GM13977 (cell line): ENCODE measurements around the gene WDFY4.

ENCODE experiments used
- DNase-seq: peaks from one replicate; pipeline ENCODE4 v3.0.0; 2012; ENCODE audit warnings: low spot score
- CTCF ChIP-seq: IDR thresholded peaks from 2 replicates; pipeline ENCODE4 v1.5.1; 2012; ENCODE audit warnings: mild to moderate bottlenecking, control low read depth; ENCODE audit not compliant: insufficient read depth; ENCODE audit errors: extremely low read depth, missing control alignments
- in situ Hi-C: fragments of 300-500 bp; cut with MboI; formaldehyde crosslinking; loops from one replicate; pipeline ENCODE4 v1.12.0; 2022; ENCODE audit warnings: low sequenced_read_pairs, low pct_unique_long_range_greater_than_20kb, mixed read lengths, inconsistent platforms; ENCODE audit not compliant: unreplicated experiment

WDFY4 gene

GRCh38 chr10:48708144-48708543 is 23.5 kb downstream of the WDFY4 start:
- TF ChIP-seq CTCF, result no peak
- no peak for DNase-seq

GRCh38 chr10:48710647-48711275 is 26.1 kb downstream of the WDFY4 start:
- in situ Hi-C loops, result no loop called here
- no peak for DNase-seq
- no peak for TF ChIP-seq CTCF

More at GRCh38 chr10:48708144-48708543, 23.5 kb downstream of the WDFY4 start:
- in situ Hi-C loops, result no loop called here

- in situ Hi-C loops, result no loop called here
- DNase-seq, result no peak
- TF ChIP-seq CTCF, result no peak
These were observed 27.2 kb downstream of the WDFY4 start for GRCh38 chr10:48711830-48712229.

GRCh38 chr10:48714088-48714487 is 29.4 kb downstream of the WDFY4 start:
- in situ Hi-C loops, result no loop called here
- no peak for TF ChIP-seq CTCF
- DNase-seq, result no peak

GRCh38 chr10:48716416-48716815 is 31.7 kb downstream of the WDFY4 start:
- no peak for DNase-seq
- peak; percentile 1 for TF ChIP-seq CTCF
- in situ Hi-C loops, result no loop called here

- no peak for DNase-seq
- in situ Hi-C loops, result no loop called here
- TF ChIP-seq CTCF, result no peak
These were observed 35.9 kb downstream of the WDFY4 start for GRCh38 chr10:48720611-48721010.
